CD4-positive, alpha-beta T cell treated with Interleukin-17A for 4 hours (primary cell): ENCODE measurements around the gene CACNA2D4.
"Not testable (repeated sequence)": the region's sequence is repeated elsewhere in the genome, so short reads cannot be mapped to it uniquely, and the experiment has no call there.

Experiments
- DNase-seq: peaks from one replicate; pipeline ENCODE4 v3.0.0-alpha.2; 2020; ENCODE audit warnings: mixed read lengths

The CACNA2D4 gene

DNA sequence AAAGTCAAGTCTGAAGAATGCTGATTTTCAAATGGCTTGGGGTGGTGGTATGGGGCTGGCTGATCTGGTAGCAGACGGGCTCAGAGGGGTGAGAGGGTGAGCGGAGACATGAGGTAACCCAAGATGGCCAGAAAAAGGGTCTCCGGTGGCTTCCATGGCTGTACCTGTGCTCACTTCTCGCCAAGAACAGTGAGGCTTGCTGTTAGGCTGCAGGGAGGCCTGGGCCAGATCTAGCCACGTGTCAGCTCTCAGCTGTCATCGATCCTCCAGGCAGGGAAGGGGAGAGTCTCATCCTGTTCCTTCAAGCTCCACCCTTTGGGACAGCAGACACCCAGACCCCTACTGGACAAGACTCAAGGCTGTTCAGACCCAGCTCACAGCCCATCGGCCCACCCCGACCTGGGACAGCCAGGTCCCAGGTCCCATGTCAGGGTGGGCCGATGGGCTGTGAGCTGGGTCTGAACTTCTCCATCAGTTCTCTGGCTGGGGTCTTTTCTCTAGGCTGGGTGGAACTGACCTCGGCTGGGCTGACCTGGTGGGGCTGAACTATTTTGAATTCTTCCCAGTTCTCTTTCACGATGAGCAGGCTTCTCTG, 89.0 kb downstream of the CACNA2D4 start:
- no peak for DNase-seq

DNA sequence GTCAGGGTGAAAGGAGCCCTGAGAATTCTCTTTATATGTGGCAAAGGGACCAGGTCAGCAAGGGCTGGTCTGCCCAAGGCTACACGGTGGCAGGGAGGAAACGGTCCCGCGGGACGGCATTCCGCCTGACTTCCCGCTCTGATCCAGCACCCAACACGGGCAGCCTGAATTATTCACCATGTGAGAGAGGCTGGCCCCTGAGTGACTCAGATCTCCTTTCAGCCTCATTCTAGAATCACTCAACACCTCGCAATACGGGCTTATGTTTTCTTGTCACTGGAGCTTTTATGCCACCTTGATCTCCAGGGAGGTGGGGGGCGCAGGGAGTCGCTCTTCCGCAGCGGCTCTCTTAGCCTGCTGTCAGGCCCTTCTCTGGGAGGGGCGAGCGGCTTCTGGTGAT, 89.6 kb downstream of the CACNA2D4 start:
- no peak for DNase-seq

DNA sequence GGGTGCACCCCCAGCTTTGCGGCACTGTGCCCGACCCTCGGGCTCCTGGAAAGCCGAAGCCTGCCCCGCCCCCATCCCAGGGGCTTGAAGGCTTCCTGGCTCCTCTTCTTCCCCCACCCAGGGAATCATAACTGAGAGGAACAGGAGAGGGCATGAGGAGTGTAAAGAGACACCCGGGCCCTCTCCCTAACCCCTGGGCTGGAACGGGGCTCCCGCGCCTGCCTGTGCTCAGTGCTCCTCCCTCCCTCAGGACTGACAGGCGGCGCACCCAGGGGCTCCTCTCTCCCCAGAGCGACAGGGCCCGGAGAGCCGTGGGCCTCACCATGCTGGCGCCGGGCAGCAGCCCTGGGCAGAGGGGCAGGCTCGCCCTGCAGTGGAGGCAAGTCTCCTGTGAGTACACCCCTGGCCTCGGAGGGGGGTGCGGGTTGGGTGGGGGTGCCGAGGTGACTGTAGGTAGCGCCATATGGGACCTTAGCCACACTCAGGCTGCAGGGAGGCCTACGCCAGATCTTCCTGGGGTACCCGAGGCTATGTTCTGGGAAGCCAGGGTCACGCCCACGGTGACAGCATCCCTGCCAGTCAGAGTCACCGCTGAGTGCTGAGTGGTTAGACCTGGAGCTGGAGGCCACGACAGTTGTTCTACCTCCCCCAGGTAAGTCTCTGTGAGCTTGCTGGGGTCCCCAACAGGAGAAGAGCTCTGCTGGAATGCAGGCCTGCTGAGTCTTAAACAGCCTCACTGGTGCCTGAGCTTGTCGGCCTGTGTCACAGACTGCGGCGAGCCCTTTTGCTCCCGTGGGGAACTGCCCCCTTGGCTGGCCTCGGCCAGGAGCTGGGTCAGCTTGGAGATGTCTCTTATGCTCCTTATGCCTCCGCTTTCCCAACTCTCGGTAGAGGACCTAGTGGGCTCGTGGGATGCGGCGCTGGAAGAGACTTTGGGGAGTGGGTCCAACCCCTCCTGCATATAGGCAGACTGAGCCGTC, 90.3 kb downstream of the CACNA2D4 start:
- no peak for DNase-seq

DNA sequence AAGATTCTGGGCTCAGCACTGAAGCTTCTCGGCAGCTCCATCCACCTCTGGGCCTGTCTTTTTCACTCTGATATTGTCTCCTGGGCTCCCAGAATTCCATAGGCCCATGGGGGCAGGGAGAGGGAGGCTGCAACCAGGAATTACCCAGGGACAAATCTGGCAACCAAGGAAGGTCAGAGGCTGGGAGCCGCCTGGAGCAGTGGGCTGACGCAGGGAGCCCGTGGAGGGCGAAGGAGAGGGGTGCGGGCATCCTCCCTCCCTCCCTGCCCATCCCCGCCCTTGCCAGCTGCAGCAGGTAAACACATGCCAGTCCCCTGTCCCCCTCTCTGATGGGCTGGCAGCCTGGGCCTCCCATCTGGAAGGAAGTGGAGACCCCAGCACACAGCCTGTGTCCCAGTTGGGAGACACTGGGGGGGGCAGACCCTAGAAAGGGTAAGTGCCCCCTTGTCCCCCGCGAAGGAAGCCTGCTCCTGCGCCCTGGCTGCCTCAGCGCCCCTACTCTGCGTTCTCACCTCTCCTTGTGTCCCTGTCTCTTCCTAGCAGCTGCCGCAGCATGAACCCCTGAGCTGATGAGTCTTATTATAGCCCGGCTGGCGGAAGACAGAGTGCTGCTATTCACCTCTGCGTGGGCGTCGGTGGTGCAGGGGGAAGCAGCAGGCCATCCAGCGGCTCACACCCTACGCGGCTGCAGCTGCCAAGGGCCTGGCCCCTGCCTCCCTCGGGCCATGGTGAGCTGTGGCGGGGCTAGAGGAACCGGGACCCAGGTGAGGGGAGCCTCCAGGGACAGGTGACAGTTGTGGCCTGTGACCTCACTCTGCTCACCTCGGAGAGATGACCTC, 91.4 kb downstream of the CACNA2D4 start:
- DNase-seq = no peak

DNA sequence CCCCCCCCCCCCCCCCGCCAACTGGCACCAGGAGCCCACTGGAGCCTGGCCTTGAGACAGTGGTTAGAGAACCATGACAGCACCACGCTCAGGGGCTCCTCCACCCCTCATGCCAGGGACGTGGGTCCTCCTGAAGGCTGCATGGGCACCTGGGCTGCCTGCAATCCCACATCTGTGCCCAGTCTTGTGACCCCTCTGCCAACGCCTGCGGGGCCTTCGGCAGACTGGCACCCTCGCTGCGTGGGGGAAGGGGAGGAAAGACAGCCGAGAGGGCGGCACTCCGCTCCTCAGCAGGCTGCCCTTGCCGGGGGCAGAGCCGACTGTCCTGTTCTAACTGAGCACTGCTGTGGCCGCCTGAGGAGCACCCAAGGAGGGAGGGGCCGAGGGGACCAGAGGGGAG, 92.1 kb downstream of the CACNA2D4 start:
- no peak for DNase-seq

DNA sequence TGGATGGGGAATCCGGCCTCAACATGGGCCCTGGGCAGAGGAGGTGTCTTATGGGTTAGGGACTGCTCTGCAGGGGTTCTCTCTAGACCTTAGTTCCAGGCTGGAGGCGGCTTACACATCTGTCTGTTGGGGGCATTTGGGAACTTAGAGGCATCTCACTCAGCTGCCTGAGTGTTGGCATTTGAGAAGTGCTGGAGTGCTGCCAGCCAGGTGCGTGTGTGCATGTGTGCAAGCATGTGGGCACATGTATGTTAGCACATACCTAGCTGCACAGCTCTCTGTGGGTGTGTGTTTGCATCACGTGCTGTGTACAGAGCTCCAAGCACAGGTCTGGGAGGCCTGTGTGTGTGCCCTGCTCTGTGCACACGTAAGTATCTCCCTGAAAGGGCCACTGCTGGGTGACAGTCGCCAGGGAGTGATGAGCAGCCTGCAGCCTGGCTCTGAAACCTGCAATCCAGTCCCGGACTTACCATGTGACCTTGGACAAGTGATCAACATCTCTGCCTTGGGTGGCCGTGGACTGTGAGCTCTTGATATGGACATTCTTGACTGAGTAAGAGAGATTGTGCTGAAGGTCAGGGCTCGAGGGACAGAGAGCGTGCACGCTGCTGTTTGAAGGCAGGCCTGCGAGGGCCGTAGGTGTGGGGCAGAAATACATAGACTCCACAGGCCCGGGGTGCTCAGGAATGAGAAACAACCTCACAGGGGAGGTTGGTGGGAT, 92.9 kb downstream of the CACNA2D4 start:
- no peak for DNase-seq

DNA sequence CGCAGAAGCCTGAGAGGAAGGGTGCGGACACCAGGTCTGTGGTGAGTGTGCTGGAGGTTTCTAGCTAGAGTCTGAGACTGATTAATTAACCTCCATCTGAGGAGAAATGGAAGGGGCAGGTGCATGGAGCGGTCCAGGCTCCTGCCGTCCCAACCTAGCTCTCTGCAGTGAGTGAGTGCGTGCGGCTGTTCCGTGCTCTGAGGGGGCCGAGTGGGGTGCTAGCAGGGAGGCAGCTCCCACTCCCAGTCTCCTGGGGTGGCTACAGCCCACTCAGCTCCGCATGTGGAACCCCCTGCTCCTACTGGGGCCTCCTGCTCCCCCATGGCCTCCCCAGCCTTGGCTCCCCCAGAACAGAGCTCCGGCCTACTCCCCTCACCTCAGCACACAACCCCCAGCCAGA, 95.2 kb downstream of the CACNA2D4 start:
- DNase-seq = no peak

DNA sequence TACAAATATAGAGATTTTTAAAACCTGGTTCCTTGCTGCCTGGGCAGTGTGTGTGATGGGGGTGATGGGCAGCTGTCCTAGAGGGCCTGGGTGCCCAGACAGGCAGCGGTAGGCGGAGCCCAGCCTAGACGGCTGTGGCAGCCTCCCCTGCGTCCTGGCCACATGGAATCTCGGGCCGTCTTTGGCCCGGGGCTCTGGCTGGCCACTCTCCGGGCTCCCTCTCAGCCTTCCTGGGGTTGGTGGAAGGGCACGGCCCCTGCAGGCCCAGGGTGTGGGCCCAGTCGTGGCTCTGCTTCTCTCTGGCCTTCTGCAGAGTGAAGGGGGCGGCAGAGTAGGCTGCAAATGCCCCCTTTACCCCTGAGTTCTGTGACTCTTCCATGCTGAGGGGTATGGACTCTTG, 95.8 kb downstream of the CACNA2D4 start:
- no peak for DNase-seq

DNA sequence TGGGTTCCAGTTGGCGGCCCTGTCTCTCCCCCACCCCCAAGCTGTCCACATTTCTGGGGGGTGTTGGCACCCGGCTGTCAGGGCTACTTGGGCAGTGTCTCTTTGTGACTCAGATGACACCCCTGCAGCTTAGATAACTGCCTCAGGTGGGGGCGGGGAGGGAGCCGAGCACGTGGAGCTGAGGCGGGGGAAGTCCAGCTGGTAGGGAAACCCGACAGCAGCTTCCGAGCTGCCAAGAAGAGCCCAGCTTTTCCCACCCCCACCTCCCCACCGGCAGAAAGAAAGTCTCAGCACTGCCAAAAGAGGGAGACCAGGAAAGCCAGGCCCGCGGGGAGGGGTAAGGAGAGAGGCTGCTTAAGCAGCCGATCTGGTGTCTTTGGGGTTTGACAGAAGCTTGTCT, 96.6 kb downstream of the CACNA2D4 start:
- DNase-seq = no peak

DNA sequence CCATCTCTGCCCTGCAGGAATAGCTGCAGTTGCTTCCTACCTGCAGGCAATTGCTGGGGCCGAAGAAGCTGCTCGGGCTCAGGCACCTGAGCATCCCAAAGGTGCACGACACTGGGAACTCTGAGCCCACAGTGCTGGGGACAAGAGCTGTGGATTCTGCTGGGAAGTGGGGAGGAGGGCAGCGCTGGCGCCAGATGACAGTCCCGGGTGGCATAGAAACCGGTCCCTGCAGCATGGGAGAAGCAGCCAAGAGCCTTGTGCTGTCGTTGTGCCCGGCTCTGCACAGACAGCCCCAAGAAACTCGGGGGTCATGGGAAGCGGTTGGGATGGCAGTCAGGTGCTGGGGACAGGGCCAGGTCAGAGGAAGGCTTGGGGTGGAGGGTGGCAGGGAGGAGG, 97.6 kb downstream of the CACNA2D4 start:
- DNase-seq = no peak

DNA sequence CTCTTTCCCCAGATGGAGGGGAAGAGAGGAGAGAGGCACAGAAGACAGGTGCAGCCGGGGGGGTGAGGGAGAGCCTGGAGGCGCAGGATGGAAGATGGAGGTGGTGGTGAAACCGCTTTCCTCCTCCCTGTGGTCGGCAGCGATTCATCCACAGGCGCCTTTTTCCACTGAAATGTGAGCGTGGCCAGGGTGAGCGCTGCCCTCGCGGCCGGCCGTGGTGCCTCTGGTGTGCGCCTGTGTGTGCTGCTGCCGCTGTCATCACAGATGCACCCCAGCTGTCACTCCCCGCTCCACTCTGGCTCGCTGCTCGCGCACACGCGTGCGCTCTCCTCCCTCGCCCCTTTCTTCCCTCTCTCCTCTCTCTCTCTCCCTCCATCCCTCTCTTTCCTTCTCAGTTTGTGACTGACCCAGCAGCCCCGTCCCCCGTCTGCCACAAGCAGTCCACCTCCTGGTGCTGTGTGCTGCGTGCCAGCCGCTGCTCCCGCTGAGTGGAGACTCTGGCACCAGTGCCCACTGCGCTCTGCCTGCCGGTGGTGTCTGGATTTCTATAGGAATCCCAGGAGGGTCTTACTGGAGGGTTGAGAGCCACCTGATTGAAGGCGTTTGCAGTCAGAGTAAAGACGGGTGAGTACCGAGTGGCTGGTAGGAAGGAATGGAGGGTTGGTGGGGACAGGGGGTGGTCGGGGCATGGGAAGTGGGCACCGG, 98.1 kb downstream of the CACNA2D4 start, which contains the start of gene LRTM2:
LRTM2 (plus strand) TSS at position 375 of the 705 bp plus-strand sequence. CDS start 7,584 bp downstream, outside the sequence.
- no peak for DNase-seq

DNA sequence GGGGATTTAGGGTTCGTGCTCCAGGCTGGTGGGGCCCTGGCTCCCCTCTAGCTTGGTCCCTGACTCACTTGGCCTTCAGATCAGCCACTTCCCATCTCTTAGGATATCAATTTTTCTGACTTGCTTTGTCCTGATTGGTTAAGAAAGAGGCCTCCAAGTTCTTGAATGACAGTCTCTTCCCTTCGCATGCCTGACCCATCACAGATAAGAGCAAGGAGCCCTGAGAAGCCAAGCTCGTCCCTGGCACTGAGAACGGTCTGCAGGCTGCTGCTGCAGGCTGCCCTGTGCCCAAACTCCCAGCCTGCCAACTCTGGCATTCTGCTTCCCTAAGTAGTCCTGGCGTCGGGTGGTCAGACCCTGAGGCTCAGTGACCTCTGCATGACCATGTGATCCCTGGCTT, 98.9 kb downstream of the CACNA2D4 start:
- no peak for DNase-seq

DNA sequence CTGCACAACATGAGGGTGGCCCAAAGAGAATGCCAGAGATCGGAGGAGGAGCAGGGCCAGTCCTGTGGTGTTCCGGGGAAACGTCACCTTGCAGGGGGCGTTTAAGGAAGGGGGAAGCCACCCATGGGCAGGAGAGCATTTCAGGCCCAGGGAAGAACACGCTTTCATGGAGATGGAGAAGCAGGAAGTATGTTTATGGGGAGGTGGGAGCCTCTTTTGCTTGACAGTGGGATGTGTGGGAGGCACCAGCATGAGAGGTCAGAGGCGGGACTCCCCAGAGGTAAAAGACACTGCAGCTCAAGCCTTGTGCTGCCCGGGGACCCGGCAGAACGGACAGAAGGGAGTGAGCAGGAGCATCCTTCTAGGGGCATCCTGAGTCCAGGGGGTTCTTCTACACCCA, 99.4 kb downstream of the CACNA2D4 start:
- no peak for DNase-seq

DNA sequence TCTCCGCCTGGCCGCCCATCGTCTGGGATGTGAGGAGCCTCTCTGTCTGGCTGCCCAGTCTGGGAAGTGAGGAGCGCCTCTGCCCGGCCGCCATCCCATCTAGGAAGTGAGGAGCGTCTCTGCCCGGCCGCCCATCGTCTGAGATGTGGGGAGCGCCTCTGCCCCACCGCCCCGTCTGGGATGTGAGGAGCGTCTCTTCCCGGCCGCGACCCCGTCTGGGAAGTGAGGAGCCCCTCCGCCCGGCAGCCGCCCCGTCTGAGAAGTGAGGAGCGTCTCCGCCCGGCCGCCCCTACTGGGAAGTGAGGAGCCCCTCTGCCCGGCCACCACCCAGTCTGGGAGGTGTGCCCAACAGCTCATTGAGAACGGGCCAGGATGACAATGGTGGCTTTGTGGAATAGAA, 100.5 kb downstream of the CACNA2D4 start:
- not testable (repeated sequence) for DNase-seq

DNA sequence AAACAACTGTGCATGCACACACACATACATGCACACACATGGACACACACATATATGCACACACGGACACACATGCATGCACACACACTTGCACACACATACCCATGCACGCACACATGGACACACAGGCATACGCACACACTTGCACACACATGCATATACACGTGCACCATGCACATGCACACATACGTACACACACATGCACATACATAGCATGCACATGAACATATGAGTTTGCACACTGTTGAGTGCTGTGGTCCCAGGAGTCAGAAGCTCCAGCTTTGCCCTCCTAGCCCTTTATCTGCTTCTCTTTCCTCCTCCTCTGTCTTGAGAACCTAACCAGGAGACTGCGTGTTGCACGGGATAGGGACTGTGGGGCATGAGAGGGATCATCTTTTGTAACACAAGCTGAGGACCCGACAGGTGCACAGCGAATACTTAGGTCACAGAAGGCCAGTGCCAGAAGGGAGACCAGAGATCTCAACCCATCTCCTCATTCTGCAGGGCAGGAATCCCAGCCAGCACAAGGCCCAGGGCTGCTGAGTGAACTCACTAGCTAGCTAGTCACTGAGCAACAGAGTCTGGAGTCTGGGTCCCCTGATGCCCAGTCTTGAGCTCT, 101.6 kb downstream of the CACNA2D4 start:
- DNase-seq = no peak

DNA sequence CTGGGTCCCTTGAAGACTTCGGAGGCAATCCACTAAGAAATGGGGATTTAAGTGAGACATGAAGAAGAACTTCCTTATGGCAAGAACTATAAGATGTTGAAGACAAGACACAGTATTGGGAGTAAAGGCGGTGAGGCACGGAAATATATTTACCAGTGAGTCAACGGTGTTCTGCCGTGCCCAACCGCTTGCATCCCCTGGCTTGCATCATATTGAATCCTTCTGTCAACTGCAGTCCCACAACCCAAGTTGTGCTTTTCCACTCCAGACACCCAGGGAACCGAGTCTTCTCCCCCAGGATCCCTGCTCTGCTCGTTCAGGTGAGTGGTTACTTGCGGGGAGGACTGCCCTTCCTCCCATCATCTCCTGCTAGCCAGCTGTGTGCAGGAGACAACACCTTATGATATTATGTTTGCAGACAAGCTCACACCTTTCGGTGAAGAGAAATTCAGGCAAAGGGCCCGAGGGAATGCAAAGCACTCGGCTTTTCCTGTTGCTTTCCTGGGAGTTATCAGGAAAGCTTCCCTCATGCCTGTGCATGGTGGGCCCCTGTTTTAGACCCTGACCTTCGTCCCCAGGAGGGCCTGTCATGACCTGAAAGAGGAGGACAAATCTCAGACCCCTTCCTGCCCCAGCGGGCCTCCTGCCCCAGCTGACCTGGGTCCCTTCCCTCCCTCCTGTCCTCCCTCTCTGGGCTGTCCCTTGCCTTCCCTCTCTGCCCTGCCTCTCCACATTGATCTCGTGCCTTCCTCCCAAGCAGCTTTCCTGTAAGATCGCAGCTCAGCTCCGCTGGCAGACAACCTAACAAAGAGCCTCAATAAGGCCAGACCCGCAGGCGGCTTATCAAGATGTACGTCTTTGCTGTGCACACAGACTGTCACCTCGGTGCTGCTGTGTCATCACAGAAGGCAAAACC, 102.4 kb downstream of the CACNA2D4 start:
- no peak for DNase-seq

DNA sequence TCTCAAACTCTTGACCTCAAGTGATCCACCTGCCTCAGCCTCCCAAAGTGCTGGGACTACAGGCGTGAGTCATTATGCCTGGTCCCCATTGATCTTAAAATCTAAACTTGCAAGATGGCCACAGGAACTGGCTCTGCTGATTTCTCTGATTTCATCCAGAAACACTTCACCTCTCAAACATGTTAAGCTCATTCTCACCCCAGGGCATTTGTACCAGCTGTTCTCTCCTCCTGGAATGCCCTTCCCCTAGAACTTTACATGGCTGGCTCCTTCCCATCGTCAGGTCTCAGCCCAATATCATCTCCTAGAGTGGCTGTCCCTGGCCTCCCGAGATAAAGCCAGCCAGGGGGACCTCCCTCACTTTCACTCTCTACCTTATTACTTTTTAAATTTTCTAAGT, 103.3 kb downstream of the CACNA2D4 start:
- no peak for DNase-seq

DNA sequence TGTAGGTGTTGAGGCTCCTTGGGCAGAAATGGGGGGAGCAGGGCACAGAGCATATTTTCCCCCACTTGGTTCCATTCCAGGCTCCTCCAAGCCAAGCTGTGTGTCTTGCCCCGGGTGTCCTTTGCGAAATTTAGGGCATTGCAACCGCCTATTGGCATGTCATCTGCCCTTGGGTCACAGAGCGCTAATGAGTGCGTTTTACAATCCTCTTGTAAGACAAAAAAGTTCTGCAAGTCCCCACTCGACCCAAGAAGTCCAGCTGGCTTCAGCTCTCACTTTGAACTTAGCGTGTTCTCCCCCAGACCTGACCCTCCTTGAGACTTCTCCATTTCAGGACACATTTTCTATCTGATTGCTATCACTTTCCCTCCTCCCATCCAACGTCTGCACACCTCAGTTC, 104.2 kb downstream of the CACNA2D4 start:
- DNase-seq = no peak

DNA sequence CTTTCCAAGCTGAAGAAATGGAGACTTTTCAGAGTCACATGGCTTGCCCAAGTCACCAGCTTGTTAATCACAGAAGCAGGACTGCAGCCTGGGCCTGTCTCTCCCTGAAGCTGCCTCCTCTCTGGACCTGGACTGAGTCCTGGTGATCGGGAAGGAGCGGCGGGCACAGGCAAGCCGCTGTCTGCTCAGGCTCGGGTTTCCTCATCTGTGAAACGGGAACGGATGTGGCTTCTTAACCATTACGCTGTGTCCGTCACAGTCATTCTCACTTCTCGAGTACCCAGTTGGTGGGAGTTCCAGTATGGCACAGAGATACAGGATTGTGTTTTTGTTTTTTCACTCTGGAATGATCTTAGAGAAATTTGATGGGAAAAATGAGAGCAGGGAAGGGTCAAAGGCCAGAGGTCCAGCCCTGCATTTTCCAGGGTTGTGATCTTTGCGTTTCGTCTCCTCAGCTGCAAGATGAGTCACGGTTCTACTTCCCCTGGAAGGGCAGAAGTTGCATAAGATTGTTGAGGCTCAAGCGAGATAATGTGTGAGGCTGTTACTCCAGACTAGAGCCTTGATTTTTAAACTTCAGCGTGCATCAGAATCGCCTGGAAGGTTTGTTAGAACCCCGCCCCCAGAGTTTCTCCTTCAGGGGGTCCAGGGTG, 105.7 kb downstream of the CACNA2D4 start:
- no peak for DNase-seq

DNA sequence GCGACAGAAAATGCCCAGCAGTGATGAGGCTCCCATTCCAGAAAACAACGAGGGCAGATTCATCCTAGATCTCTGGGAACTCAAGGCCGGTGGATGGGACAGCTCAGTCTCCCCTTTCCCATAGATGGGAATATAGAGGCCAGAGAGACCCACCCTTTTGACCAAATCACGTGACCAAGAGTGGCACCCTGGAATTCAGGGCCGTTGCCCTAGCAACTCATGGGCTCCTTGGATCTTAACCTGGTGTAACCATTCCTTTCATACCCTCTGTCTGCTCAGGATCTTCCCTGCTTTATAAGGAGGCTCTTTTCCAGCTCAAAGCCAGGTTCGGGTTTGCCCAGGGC, 106.5 kb downstream of the CACNA2D4 start:
- DNase-seq = no peak
